Lower leg skin (tissue), 4 donors: Measurements from ENCODE around the gene FUT2. TPM values are rescaled to one million over a fixed set of nuclear protein-coding genes. Genes with fewer than 3 reads are reported as not detected.

Source experiments
- DNase-seq, 2 donors: peaks; one replicate each; pipeline ENCODE4 v3.0.0-alpha.2; 2019; ENCODE audit warnings: low spot score in 2 of 2
- H3K4me3 ChIP-seq: fragments of 200-600 bp; sonication (generic); 2 replicates; pipeline ENCODE4 v1.5.1; 2017; ENCODE audit warnings: mild to moderate bottlenecking, low read depth; ENCODE audit not compliant: poor library complexity, severe bottlenecking
- POLR2A ChIP-seq, 2 donors: fragments of 450-650 bp; IDR thresholded peaks; one replicate each; pipeline ENCODE4 v1.6.1; 2016 to 2017; ENCODE audit warnings: antibody characterized with exemption in 2 of 2, mild to moderate bottlenecking in 1 of 2, moderate library complexity in 1 of 2
- WGBS, 2 donors: methylation state at CpG; one replicate each; pipeline ENCODE4 v1.1.5; 2018; 5-methylcytosine and 5-hydroxymethylcytosine counted together
- intact Hi-C: fragments of 100-400 bp; cut with DNase I; formaldehyde crosslinking; loops from one replicate; pipeline ENCODE4 v1.15.0; 2023; ENCODE audit warnings: low total_unique reads
- total RNA-seq, 4 donors: library from RNA; depleted of rRNA; stranded (reverse); fragments of >200 nt; gene quantifications; one replicate each; pipeline ENCODE4 v1.1.0, GENCODE V29; 2016
- TF ChIP-seq, protein P1 (sequence below), 3 donors: fragments of 450-650 bp; IDR thresholded peaks; one replicate each; pipeline ENCODE4 v1.5.1; 2016; ENCODE audit warnings: antibody characterized with exemption in 3 of 3, mild to moderate bottlenecking in 3 of 3, moderate library complexity in 2 of 3

FUT2 gene
- total RNA-seq, 4 donors from 2014 or later = 8.5 to 14.9 (median 11.5) TPM

DNA sequence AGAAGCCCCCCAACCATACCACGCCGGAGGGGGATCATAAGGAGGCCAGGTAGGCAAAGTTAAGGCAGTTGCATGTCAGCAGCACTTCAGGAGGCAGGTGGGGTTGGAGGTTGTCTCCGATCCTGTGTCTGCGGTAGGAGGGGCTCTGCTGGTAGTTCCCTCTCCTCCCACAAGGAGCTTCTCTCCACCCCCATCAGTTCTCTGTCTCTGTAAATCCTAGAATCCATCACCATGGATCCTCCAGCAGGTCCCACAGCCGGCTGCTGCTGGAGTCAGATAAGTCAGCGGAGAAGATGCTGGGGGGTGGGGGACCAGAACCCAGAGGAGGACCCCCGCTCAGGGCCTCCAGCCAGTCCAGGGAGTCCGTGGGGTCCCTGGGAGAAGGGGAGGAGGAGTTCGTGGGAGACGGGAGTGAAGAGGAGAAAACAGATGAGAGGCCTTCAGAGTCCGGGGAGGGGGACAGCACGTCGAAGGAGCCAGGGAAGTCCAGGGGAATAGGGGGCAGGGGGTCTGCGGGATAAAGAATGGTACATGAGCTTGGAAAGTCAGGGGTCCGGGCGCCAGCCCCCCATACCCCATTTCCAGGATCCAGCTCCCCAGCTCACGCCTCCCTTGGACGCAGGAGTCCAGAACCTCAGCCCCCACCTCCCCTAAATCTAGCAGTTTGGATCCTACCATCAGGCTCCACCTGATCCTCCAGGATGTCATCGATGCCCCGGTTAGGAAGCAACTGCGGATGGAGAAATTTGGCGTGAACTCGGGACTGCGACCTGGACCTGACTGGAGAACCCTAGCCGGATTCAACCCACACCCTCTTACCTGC, 17.5 kb downstream of the FUT2 start:
- intact Hi-C loops = no loop called here
- no peak for DNase-seq
- TF ChIP-seq POLR2A (IDR thresholded peaks at IDR 0.05) = no peak
- TF ChIP-seq, protein P1, sequence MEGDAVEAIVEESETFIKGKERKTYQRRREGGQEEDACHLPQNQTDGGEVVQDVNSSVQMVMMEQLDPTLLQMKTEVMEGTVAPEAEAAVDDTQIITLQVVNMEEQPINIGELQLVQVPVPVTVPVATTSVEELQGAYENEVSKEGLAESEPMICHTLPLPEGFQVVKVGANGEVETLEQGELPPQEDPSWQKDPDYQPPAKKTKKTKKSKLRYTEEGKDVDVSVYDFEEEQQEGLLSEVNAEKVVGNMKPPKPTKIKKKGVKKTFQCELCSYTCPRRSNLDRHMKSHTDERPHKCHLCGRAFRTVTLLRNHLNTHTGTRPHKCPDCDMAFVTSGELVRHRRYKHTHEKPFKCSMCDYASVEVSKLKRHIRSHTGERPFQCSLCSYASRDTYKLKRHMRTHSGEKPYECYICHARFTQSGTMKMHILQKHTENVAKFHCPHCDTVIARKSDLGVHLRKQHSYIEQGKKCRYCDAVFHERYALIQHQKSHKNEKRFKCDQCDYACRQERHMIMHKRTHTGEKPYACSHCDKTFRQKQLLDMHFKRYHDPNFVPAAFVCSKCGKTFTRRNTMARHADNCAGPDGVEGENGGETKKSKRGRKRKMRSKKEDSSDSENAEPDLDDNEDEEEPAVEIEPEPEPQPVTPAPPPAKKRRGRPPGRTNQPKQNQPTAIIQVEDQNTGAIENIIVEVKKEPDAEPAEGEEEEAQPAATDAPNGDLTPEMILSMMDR (IDR thresholded peaks at IDR 0.05) = no peak
- 33 to 39% methylated on average over 20 to 25 of the region's 25 CpGs for WGBS, 2 donors
- peak overlapping the region; percentile 30 for H3K4me3 ChIP-seq

DNA sequence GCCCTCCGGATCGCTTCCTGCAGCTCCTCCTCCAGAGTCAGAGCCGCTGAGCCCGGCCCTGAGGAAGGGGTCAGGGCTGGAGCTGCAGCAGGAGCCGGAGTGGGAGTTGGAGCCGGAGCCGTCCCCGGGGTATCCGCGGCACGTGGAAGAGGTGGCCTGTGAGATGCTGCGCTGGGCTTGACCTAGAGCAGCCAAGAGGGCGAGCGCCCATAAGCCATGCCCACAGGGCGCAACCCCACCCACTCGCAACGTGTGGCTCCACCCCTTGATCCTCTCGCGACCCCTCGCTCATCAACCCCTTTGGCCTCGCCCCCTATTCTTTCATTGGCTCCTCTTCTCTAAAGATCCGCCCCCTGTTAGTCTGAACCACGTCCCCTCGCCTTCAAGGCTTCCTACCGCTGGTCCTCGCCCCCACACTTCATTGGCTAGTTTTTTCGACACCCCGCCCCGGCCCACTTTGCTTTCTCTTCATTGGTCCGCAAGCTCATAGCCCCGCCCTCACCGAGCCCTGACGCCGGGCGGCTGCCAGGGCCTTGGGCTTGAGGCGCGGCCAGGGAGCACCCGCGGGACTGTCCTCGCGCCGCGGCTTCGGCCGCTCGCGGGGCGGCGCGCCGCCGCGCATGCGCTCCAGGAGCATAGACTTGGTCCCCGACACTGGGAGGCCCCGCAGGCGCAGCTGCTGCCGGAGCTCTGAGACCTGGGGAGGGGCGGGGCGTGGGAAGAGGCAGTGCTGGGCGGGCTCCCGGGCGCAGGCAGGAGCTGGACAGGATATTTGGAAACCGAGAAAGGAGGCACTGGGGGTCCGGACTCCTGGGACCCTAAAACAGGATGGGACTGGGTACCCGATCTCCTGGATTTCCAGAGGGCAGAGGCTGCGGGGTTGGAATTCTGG, 18.3 kb downstream of the FUT2 start:
- WGBS, 2 donors = 1% methylated on average over 62 to 63 of the region's 67 CpGs
- intact Hi-C loops = no loop called here

DNA sequence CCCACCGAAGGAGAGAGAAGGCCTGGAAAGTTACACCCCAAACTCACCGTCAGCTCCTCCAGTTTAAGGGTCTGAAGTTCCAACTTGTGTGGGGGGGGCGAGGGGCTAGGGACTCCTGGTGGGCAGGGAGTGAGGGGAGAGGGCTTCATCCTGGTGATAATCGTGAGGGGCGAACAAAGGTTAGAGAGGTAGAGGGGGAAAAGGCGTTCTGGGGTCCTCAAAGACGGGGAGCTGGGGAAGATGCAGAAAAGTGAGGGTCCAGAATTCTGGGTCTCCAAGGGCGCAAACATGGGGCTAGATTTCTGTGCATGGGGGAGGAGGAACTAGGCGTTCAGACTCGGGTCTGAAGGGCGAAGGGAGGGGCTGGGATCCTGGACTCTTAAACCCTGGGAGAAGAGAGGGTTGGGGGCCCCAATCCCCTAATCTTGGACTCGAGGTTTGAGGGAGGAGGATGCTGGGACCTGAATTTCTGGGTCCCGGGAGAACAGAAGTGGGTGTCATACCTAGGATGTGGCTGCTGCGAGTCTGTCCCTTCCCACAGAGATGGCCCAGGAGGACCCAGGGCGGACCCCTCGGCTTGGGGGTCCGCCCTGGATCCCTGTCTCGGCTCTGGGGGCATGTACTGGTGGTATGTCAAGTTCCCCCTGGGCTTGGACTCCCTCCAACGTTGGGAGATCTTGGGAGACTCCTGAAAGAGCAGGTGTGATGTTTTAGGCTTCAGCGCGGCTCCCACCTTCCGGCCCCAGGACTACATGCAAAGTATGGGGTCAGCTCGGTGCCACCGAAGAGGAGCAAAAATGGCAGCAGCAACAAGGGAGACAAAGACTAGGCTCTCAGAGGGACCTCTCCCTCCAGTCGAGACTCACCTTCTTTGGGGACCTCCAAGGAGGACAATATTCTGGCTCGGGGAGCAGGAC, 19.2 kb downstream of the FUT2 start:
- DNase-seq = no peak
- 33 to 48% methylated on average over 23 to 26 of the region's 26 CpGs for WGBS, 2 donors
- TF ChIP-seq, protein P1 (IDR thresholded peaks at IDR 0.05) = no peak
- no peak for TF ChIP-seq POLR2A (IDR thresholded peaks at IDR 0.05)
- H3K4me3 ChIP-seq = peak overlapping the region; percentile 15
- intact Hi-C loops = no loop called here

More for the DNA sequence above, 18.3 kb downstream of the FUT2 start:
- H3K4me3 ChIP-seq = peak overlapping the region; percentile 30
- TF ChIP-seq POLR2A (IDR thresholded peaks at IDR 0.05) = no peak
- TF ChIP-seq, protein P1 (IDR thresholded peaks at IDR 0.05) = no peak
- DNase-seq = peak; percentile 98 to 100

DNA sequence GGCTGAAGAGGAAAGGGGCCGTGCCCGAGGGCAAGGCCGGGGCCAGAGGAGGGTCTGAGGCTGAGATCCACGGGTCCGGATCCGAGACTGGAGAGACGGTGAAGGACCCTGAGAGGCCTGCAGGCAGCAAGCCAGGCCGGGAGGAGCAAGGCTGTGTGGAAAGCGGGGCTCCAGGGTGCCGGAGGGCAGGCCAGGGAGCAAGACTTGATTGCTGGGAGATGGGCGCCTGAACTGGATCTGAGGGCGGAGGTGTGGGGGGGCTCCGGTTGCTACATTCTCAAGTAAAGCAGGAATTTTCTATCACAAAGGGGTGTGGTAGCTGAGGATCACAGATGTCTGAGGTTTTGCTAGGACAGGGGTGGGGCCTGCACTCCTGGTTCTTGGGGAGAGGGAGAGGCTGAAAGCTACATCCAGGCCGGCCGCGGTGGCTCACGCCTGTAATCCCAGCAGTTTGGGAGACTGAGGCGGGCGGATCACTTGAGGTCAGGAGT, 20.0 kb downstream of the FUT2 start:
- DNase-seq = no peak

More for the DNA sequence above, 20.0 kb downstream of the FUT2 start:
- TF ChIP-seq POLR2A (IDR thresholded peaks at IDR 0.05) = no peak
- TF ChIP-seq, protein P1 (IDR thresholded peaks at IDR 0.05) = no peak
- H3K4me3 ChIP-seq = no peak overlapping the region
- 29 to 42% methylated on average over 19 of the region's 19 CpGs for WGBS, 2 donors
- intact Hi-C loops = no loop called here
